A673 (cell line): ENCODE results near the gene SCRG1.
A peak's percentile ranks its signal among the peaks of the same experiment; 100 is the strongest.

Source experiments
- EZH2 ChIP-seq: fragments of 200-600 bp; sonication (generic); IDR thresholded peaks from 2 replicates; pipeline ENCODE4 v1.6.1; 2017; ENCODE audit warnings: borderline replicate concordance, low read depth, mild to moderate bottlenecking, mixed read lengths, antibody characterized with exemption, low read length; ENCODE audit not compliant: poor library complexity, severe bottlenecking
- TF ChIP-seq, protein P1 (sequence below): fragments of 300-800, 200-600 bp; sonication (generic); conservative IDR thresholded peaks from 2 replicates; pipeline ENCODE4 v1.5.1; 2017; ENCODE audit warnings: low read depth, mild to moderate bottlenecking, antibody characterized with exemption, low read length, moderate library complexity, mixed read lengths

DNA sequence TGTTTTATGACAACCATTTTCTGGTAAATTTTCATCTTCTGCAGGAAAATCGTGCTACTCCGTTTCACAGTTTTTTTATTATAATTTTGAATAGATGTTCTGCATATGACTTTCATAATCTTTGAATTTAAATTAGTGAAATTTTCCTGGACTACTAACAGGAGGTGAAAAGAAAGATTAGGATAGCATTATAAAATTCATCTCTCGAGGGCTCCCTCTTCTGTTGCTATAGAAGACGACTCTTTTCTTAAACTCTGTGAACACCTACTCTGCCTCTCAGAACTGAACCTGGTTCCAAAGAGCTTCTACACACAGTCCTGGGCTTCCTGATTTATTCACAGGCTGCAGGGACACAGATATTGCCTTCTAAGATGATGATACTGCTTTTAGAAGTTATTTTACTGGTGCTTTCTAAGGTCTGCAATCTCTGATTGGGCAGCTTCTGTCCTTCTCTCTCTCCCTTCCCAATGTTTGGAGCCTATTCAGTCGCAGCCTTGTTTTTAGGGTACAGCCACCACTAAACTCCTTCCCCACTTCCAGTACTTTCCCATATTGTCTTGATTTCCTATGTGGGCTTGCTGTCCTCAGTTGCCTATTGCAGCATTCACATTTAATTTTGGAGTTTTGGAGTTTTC is 38.2 kb downstream of the SCRG1 start:
- TF ChIP-seq, protein P1, sequence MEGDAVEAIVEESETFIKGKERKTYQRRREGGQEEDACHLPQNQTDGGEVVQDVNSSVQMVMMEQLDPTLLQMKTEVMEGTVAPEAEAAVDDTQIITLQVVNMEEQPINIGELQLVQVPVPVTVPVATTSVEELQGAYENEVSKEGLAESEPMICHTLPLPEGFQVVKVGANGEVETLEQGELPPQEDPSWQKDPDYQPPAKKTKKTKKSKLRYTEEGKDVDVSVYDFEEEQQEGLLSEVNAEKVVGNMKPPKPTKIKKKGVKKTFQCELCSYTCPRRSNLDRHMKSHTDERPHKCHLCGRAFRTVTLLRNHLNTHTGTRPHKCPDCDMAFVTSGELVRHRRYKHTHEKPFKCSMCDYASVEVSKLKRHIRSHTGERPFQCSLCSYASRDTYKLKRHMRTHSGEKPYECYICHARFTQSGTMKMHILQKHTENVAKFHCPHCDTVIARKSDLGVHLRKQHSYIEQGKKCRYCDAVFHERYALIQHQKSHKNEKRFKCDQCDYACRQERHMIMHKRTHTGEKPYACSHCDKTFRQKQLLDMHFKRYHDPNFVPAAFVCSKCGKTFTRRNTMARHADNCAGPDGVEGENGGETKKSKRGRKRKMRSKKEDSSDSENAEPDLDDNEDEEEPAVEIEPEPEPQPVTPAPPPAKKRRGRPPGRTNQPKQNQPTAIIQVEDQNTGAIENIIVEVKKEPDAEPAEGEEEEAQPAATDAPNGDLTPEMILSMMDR: peak; percentile 62
- no peak for TF ChIP-seq EZH2
